Activated CD4-positive, alpha-beta T cell treated with anti-CD3 and anti-CD28 coated beads, Interleukin-2, Interleukin-4, amounts not matched to agents 100 ng/mL and 50 ng/mL, durations not matched to agents 16 hours and 8 hours (primary cell): Measurements from ENCODE around the gene PTGES.
A peak's percentile ranks its signal among the peaks of the same experiment; 100 is the strongest.
"Not testable (repeated sequence)": the region's sequence is repeated elsewhere in the genome, so short reads cannot be mapped to it uniquely, and the experiment has no call there.

Experiments used
- DNase-seq: peaks from one replicate; pipeline ENCODE4 v3.0.0-alpha.2; 2020; ENCODE audit warnings: low spot score

PTGES gene

DNA sequence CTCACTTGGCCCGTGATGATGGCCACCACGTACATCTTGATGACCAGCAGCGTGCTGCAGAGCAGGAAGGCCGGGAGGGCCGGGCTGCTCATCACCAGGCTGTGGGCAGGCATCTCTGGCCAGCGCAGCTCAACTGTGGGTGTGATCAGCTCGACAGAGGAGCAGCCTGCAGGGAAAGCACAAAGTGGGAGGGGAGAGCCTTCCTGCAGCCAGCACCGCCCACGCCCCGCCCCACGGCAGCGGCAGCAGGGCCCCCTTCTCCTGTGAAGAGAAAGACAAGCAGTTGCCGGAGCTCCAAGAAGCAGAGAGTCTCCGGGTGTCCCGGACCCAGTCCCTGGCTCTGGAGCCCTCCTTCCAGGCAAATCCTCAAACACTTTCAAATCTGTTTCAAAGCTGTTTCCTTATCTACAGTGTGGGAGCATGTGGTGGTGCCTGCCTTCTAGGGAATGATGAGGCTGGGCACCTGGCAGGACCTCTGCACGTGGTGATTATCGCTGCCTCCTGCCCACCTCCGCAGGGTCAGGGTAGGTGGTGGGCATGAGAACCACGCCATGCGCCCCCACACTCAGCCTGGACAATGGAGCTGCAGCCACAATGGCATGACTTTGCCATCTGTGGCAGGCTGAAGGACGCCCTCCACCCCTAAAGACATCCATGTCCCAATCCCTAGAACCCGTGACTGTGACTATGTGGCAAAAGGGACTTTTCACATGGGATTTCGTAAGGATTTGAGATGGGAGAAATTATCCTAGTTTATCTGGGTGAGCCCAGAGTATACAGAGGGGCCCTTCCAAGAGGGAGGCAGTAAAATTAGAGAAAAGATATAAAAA lies at the start of gene PTGES:
Gene PTGES, minus strand, starts transcription at position 143 of the 830 bp plus-strand sequence. Its CDS starts 30 bp downstream, at position 113.
- peak; percentile 42 for DNase-seq

DNA sequence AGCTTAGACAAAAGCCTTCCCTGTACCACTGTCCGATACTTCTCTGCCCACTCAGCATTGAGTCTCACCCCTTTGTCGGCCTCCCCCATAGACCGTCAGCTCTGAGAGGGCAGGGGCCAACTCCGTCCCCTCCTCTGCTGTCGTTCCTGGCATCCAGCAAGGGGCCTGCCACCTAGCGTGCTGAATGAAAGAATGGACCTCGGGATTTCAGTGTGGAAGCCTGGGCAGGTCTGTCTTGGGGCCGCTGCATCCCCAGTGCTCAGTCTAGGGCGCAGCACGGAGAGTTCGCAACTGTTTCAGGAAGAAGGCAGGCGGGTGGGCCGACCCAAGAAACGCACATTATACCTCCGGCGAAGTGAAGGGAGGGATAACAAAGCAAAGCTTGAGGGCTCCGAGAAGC lies 48.7 kb upstream of the PTGES start:
- no peak for DNase-seq

DNA sequence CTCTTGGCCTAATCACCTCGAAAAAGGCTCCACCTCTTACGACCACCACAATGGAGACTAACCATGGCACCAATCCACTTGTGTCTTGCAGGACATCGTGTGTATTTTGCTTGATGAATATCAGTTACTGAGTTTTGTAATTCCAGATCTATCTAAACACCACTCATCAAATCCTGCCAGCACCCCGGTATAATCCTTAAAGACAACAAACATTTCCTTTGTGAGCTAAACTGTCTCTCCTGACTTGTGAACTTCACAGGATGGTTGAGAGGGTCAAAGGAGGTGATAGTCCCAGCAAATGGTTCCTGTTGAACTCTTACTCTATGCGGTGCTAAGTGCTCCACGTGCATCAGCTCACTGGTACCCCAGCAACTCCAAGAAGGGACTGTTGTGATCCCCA lies 46.1 kb upstream of the PTGES start:
- DNase-seq, result no peak

- not testable (repeated sequence) for DNase-seq
Observed at GRCh38 chr9:129796029-129796428, 43.2 kb upstream of the PTGES start.

- DNase-seq, result no peak
Observed at GRCh38 chr9:129794549-129794948, 41.7 kb upstream of the PTGES start.

GRCh38 chr9:129786481-129786880 lies 33.6 kb upstream of the PTGES start:
- no peak for DNase-seq

- no peak for DNase-seq
Observed at GRCh38 chr9:129785866-129786265, 33.0 kb upstream of the PTGES start.

- not testable (repeated sequence) for DNase-seq
Observed at GRCh38 chr9:129784970-129785369, 32.1 kb upstream of the PTGES start.

- peak; percentile 84 for DNase-seq
Observed at GRCh38 chr9:129783516-129784361, 30.9 kb upstream of the PTGES start.

GRCh38 chr9:129781981-129782380 lies 29.1 kb upstream of the PTGES start:
- DNase-seq, result no peak

- no peak for DNase-seq
Observed at GRCh38 chr9:129781131-129781530, 28.3 kb upstream of the PTGES start.

DNA sequence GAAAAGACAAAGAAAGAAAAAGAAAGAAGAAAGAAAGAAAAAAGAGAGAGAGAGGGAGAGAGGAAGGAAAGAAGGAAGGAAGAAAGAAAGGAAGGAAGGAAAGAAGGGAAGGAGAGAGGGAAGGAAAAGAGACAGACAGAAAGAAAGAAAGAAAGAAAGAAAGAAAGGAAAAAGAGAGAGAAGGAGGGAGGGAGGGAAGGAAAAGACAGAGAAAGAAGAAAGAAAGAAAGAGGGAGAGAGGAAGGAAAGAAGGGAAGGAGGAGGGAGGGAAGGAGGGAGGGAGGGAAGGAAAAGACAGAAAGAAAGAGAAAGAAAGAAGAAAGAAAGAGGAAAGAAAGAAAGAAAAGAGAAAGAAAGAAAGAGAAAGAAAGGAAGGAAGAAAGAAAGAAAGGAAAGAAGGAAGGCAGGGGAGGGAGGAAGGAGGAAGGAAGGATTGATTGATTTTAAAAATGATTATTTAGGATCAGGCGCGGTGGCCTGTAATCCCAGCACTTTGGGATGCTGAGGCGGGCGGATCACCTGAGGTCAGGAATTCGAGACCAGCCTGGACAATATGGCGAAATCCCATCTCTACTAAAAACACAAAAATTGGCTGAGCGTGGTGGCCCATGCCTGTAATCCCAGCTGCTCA lies 26.8 kb upstream of the PTGES start:
- no peak for DNase-seq

DNA sequence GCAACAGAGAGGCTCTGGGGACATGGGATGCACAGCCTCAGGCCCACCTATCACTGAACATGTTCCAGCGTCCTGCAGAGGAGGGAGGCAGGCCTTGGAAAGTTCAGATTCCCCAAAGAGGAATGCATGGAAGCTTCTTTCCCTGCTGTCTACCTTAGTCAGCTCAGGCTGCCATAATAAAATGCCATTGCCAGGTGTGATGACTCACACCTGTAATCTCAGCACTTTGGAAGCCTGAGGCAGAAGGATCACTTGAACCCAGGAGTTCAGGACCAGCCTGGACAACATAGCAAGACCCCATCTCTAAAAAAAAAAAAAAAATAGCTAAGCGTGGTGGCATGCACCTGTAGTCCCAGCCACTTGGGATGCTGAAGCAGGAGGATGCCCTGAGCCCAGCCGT lies 25.6 kb upstream of the PTGES start:
- DNase-seq, result no peak

- no peak for DNase-seq
Observed at GRCh38 chr9:129777769-129778130, 24.9 kb upstream of the PTGES start.

GRCh38 chr9:129776938-129777768 lies 24.3 kb upstream of the PTGES start:
- DNase-seq, result peak; percentile 28

- DNase-seq, result no peak
Observed at GRCh38 chr9:129776566-129776937, 23.7 kb upstream of the PTGES start.

DNA sequence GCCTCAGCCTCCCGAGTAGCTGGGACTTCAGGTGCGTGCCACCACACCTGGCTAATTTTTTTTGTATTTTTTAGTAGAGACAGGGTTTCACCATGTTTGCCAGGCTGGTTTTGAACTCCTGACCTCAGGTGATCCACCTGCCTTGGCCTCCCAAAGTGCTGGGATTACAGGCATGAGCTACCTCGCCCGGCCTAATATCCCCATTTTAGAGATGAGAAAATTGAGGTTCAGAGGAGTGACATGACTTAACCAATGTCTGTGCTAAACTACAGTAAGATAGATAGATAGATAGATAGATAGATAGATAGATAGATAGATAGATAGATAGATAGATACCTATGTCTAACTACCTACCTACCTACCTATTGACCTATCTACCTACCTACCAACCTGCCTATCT lies 23.3 kb upstream of the PTGES start:
- DNase-seq, result not testable (repeated sequence)

GRCh38 chr9:129775448-129775798 lies 22.6 kb upstream of the PTGES start:
- no peak for DNase-seq

DNA sequence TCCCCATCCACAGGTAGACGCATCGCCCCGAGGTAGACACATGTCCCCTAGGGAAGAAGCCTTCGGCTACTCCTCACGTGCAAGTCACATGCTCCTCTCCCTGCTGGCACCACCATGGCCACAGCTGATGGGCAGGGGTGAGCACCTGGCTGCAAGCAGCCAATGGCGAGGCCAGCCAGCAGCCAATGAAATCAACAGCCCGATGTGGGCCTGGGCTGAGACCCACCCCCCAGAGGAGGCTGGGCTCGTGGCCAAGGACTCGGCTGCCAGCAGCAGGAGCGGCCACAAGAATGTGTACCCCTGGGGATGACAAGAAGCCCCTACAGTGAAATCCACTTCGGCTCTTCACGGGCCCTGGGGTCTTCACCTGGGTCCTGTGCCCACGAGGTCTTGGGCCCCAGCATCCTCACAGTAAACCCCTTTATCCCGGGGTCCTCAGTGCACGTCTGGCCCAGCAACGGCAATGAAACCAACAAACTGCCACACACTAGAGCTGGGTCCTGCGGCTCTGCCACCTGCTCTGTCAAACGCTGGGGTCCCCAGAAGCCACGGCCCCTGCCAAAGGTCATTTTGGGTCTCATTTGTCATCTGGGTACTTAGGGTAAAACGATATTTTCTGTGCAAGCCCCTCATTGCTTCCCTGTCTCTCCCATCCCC lies 22.1 kb upstream of the PTGES start:
- DNase-seq, result no peak

GRCh38 chr9:129773262-129774048 lies 20.6 kb upstream of the PTGES start:
- DNase-seq, result no peak

GRCh38 chr9:129770741-129771140 lies 17.9 kb upstream of the PTGES start:
- DNase-seq, result no peak
